ENCODE measurements around the gene COL24A1.
"Not testable (repeated sequence)": the region's sequence is repeated elsewhere in the genome, so short reads cannot be mapped to it uniquely, and the experiment has no call there.

DNA sequence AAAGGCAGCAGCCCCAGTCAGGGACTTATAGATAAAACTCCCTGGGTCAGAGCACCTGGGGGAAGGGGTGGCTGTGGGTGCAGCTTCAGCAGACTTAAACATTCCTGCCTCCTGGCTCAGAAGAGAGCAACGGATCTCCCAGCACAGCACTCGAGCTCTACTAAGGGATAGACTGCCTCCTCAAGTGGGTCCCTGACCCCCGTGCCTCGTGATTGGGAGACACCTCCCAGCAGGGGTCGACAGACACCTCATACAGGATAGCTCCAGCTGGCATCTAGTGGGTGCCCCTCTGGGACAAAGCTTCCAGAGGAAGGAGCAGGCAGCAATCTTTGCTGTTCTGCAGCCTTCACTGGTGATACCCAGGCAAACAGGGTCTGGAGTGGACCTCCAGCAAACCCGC is 84.1 kb downstream of the COL24A1 start:
- TF ChIP-seq ATF1 (CRISPR knock-in tag; IDR thresholded peaks at IDR 0.05); ZNF333 (CRISPR knock-in tag; IDR thresholded peaks at IDR 0.05; ENCODE audit: borderline replicate concordance); EP300 (IDR thresholded peaks at IDR 0.05; ENCODE audit: low read depth in 2 of 2, low read length in 2 of 2); EP300 (CRISPR knock-in tag; IDR thresholded peaks at IDR 0.05; ENCODE audit: borderline replicate concordance); GABPA (IDR thresholded peaks at IDR 0.05; ENCODE audit: low read depth, low read length); GABPA (CRISPR knock-in tag; IDR thresholded peaks at IDR 0.05; ENCODE audit: low read depth); XRCC5 (optimal IDR thresholded peaks at IDR 0.05; ENCODE audit: low read length); CREB1 (IDR thresholded peaks at IDR 0.05); CREB1 (CRISPR knock-in tag; IDR thresholded peaks at IDR 0.05); ZBTB21 (CRISPR knock-in tag; IDR thresholded peaks at IDR 0.05); ZNF24 (IDR thresholded peaks at IDR 0.05); MXD4 (CRISPR knock-in tag; IDR thresholded peaks at IDR 0.05); ZMYM2 (CRISPR knock-in tag; IDR thresholded peaks at IDR 0.05): not testable (repeated sequence)
- TF ChIP-seq, protein P1, sequence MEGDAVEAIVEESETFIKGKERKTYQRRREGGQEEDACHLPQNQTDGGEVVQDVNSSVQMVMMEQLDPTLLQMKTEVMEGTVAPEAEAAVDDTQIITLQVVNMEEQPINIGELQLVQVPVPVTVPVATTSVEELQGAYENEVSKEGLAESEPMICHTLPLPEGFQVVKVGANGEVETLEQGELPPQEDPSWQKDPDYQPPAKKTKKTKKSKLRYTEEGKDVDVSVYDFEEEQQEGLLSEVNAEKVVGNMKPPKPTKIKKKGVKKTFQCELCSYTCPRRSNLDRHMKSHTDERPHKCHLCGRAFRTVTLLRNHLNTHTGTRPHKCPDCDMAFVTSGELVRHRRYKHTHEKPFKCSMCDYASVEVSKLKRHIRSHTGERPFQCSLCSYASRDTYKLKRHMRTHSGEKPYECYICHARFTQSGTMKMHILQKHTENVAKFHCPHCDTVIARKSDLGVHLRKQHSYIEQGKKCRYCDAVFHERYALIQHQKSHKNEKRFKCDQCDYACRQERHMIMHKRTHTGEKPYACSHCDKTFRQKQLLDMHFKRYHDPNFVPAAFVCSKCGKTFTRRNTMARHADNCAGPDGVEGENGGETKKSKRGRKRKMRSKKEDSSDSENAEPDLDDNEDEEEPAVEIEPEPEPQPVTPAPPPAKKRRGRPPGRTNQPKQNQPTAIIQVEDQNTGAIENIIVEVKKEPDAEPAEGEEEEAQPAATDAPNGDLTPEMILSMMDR (CRISPR knock-in tag; IDR thresholded peaks at IDR 0.05) = not testable (repeated sequence)
